Calu3 (cell line): ENCODE data around the gene FABP3. TPM values are rescaled to one million over a fixed set of nuclear protein-coding genes. Genes with fewer than 3 reads are reported as not detected.
A peak's percentile ranks its signal among the peaks of the same experiment; 100 is the strongest.

Source experiments
- BruUV-seq: library from RNA; stranded (reverse); fragments of 400-500 nt; replicated peaks from 2 replicates; lab custom pipeline; 2021; lab: Mats Ljungman, UMichigan
- CTCF ChIA-PET: fragments of 300-600 bp; sonication (Branson Sonifier 250); formaldehyde crosslinking; loops from one replicate; lab custom pipeline; 2022; ENCODE audit warnings: antibody characterized with exemption; lab: Charles Lee
- DNase-seq: peaks from one replicate; pipeline ENCODE4 v3.0.0; 2022
- H3K27ac Mint-ChIP-seq: one replicate; pipeline ENCODE4 v1.8.0; 2022; ENCODE audit warnings: mixed read lengths; ENCODE audit not compliant: unreplicated experiment
- H3K27me3 Mint-ChIP-seq: one replicate; pipeline ENCODE4 v1.8.0; 2022; ENCODE audit warnings: mixed read lengths; ENCODE audit not compliant: unreplicated experiment
- H3K36me3 Mint-ChIP-seq: one replicate; pipeline ENCODE4 v1.8.0; 2022; ENCODE audit warnings: mild to moderate bottlenecking, moderate library complexity, mixed read lengths; ENCODE audit not compliant: insufficient read depth, unreplicated experiment
- H3K4me1 Mint-ChIP-seq: one replicate; pipeline ENCODE4 v1.8.0; 2022; ENCODE audit warnings: mild to moderate bottlenecking, low read depth, mixed read lengths; ENCODE audit not compliant: unreplicated experiment
- H3K4me3 Mint-ChIP-seq: one replicate; pipeline ENCODE4 v1.8.0; 2022; ENCODE audit warnings: mild to moderate bottlenecking, low read depth, moderate library complexity, mixed read lengths; ENCODE audit not compliant: unreplicated experiment
- H3K9me3 Mint-ChIP-seq: one replicate; pipeline ENCODE4 v1.8.0; 2022; ENCODE audit warnings: low read depth, mixed read lengths; ENCODE audit not compliant: unreplicated experiment
- CTCF ChIP-seq: fragments of 200-600 bp; IDR thresholded peaks from one replicate; pipeline ENCODE4 v1.8.0; 2022; ENCODE audit warnings: antibody characterized with exemption; ENCODE audit not compliant: unreplicated experiment
- intact Hi-C: fragments of 100-400 bp; cut with micrococcal nuclease; formaldehyde crosslinking; loops from one replicate; pipeline ENCODE4 v1.10.0; 2022; ENCODE audit not compliant: unreplicated experiment
- total RNA-seq: library from RNA; stranded (reverse); gene quantifications from 2 replicates; pipeline ENCODE4 v1.2.3, GENCODE V29; 2022

The FABP3 gene
- total RNA-seq, 1 experiment from 2014 or later, result not detected

DNA sequence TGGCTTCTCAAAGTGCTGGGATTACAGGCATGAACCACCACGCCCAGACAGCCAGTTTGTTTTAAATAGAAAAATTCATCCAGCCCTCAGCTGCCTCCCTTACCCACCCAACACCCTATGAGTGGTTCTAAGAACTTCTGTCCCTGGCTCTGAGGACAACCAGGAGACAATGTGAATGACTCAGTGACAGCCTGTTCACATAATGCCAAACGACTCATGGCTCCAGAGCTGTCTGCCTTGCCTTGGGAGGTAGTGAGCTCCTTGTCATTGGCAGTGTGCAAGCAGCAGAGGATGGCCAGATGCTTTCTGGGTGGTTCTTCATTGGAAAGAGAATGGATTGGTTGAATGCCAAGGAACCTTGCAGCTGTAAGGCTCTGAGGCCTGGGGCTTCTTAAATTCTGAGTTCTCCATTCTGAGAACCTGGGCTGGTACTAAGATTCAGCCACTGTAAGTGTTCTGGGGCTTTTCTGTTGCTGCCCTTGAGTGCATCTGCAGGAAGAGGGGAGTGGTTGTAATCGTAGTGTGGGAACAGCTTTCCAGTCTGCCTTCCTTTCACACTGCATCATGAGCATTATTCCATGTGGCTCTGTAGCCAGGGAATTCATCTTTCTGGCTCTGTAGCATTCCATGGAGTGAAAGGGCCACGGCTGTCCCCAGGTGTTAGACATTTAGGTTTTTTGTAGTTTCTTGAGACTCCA is 45.9 kb upstream of the FABP3 start:
- H3K4me1 Mint-ChIP-seq, result peaks cover 53% of the 10 kb centered on the region
- H3K36me3 Mint-ChIP-seq, result peaks cover 28% of the 10 kb centered on the region
- no TSS peak for BruUV-seq
- DNase-seq, result no peak
- no peak for TF ChIP-seq CTCF
- intact Hi-C loops, result no loop called here
- no peaks in the 10 kb centered on the region for H3K27me3 Mint-ChIP-seq
- no peaks in the 10 kb centered on the region for H3K9me3 Mint-ChIP-seq
- no peak overlapping the region for H3K27ac Mint-ChIP-seq
- CTCF ChIA-PET, result interaction anchor here (1.9 to 4.7 kb wide), 2 partner anchors 24 to 130 kb away, joined by 6 to 44 read pairs; no protein-coding TSS in a partner anchor
- no peak overlapping the region for H3K4me3 Mint-ChIP-seq

- Mint-ChIP-seq H3K36me3 (peaks cover 34% of the 10 kb centered on the region), H3K4me1 (peaks cover 43% of the 10 kb centered on the region), H3K9me3 (no peaks in the 10 kb centered on the region), H3K27me3 (no peaks in the 10 kb centered on the region), H3K27ac (peak overlapping the region; percentile 23), H3K4me3 (peak overlapping the region; percentile 2)
- CTCF ChIA-PET, result no interaction called here
- TF ChIP-seq CTCF, result no peak
- DNase-seq, result no peak
- intact Hi-C loops, result no loop called here
- BruUV-seq, result no TSS peak
Observed at GRCh38 chr1:31417148-31417547, 44.3 kb upstream of the FABP3 start.

- intact Hi-C loops, result no loop called here
- Mint-ChIP-seq H3K4me3 (no peak overlapping the region), H3K27ac (no peak overlapping the region), H3K36me3 (peaks cover 37% of the 10 kb centered on the region), H3K9me3 (no peaks in the 10 kb centered on the region), H3K27me3 (peaks cover 7% of the 10 kb centered on the region), H3K4me1 (peaks cover 34% of the 10 kb centered on the region)
- BruUV-seq, result no TSS peak
- no peak for TF ChIP-seq CTCF
- CTCF ChIA-PET, result interaction anchor here (0.8 kb wide), 1 partner anchor 133 kb away, joined by 3 read pairs; no protein-coding TSS in a partner anchor
- DNase-seq, result peak; percentile 61
Observed at GRCh38 chr1:31416101-31416736, 43.3 kb upstream of the FABP3 start.

DNA sequence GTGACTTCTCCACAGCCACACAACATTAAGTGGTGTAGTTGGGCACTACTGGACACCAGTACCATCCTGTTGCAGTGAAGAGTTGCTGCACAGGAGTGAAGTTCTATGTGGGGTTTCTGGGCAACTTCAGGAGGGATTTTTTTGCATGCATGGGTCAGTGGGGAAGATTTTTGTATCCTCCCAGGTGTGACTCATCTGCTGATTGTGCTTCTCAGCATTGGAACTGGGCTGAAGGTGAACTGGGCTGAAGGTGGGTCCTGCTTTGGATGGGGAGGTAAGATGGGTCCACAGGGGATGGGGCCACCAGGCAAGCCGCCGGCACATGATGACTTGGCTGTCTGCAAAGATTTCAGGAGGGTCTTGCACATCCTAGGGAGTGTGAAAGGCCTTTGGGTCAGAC is 42.8 kb upstream of the FABP3 start:
- DNase-seq, result no peak
- TF ChIP-seq CTCF, result no peak
- no TSS peak for BruUV-seq
- peaks cover 37% of the 10 kb centered on the region for H3K36me3 Mint-ChIP-seq
- intact Hi-C loops, result no loop called here
- CTCF ChIA-PET, result no interaction called here
- H3K4me3 Mint-ChIP-seq, result no peak overlapping the region
- peaks cover 30% of the 10 kb centered on the region for H3K4me1 Mint-ChIP-seq
- no peaks in the 10 kb centered on the region for H3K9me3 Mint-ChIP-seq
- H3K27me3 Mint-ChIP-seq, result peaks cover 13% of the 10 kb centered on the region
- H3K27ac Mint-ChIP-seq, result no peak overlapping the region
